ENCODE data around the gene CDC42BPA. TPM values are rescaled to one million over a fixed set of nuclear protein-coding genes. Genes with fewer than 3 reads are reported as not detected.

The CDC42BPA gene
- total and polyA plus RNA-seq, 3 experiments from 2014 or later = 0.42 to 0.72 (median 0.44) TPM

DNA sequence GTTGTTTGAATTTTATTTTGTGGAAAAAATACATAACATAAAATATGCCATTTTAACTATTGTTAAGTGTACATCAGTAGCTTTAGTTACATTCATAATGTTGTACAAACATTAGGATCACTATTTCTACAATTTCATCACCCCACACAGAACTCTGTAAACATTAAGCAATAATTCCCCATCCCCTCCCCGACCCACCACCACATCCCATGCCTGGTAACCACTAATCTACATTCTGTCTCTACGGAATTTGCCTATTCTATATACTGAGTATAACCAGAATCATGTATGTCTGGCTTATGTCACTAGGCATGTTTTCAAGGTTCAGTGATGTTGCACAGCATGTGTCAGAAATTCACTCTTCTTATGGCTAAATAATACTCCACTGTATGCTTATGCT lies 47.7 kb downstream of the CDC42BPA start:
- Mint-ChIP-seq H3K9me3 (peaks cover 0 to 4% (median 2%) of the 10 kb centered on the region in 5 donors), H3K4me1 (no peaks in the 10 kb centered on the region), H3K4me3 (no peak overlapping the region), H3K36me3 (no peaks in the 10 kb centered on the region), H3K27me3 (peaks cover 13 to 40% of the 10 kb centered on the region in 2 donors), H3K27ac (no peak overlapping the region)
- no peaks in the 10 kb centered on the region for H3K4me1 ChIP-seq (ENCODE audit: insufficient read depth, low read length)
- ChIA-PET CTCF (no interaction called here), POLR2A (no interaction called here)
- H3K27me3 ChIP-seq (ENCODE audit: insufficient read depth, low read length, poor library complexity, severe bottlenecking) = no peaks in the 10 kb centered on the region
- no peak for DNase-seq
- H3K27ac ChIP-seq (ENCODE audit: low read depth, low read length) = no peak overlapping the region
- H3K4me3 ChIP-seq (ENCODE audit: low read length) = no peak overlapping the region
- no peaks in the 10 kb centered on the region for H3K36me3 ChIP-seq (ENCODE audit: insufficient read depth, low read length)
- H3K9me3 ChIP-seq (ENCODE audit: low read length) = no peaks in the 10 kb centered on the region

DNA sequence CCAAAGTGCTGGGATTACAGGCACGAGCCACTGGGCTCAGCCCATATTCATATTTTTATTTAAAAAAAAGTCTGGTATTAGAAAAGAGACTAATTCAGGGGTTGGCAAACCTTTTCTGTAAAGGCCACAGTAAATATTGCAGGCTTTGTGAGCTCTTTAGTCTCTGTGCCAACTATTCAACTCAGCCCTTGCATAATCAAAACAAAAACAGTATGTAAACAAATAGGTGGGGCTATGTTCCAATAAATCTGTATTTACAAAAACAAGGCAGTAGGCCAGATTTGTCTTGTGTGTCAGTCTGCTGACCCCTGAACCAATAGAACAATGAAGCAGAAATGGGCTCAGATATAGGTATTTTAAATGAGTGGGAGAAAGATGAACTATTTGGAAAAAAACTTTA lies 49.3 kb downstream of the CDC42BPA start:
- no peaks in the 10 kb centered on the region for H3K36me3 ChIP-seq (ENCODE audit: insufficient read depth, low read length)
- no peak overlapping the region for H3K27ac ChIP-seq (ENCODE audit: low read depth, low read length)
- DNase-seq = no peak
- Mint-ChIP-seq H3K36me3 (no peaks in the 10 kb centered on the region), H3K27me3 (peaks cover 13 to 49% of the 10 kb centered on the region in 2 donors), H3K4me3 (no peak overlapping the region), H3K9me3 (peaks cover 0 to 3% (median 0%) of the 10 kb centered on the region in 5 donors), H3K4me1 (no peaks in the 10 kb centered on the region), H3K27ac (no peak overlapping the region)
- no peaks in the 10 kb centered on the region for H3K4me1 ChIP-seq (ENCODE audit: insufficient read depth, low read length)
- no peak overlapping the region for H3K4me3 ChIP-seq (ENCODE audit: low read length)
- ChIA-PET CTCF (no interaction called here), POLR2A (no interaction called here)
- H3K27me3 ChIP-seq (ENCODE audit: insufficient read depth, low read length, poor library complexity, severe bottlenecking) = no peaks in the 10 kb centered on the region
- H3K9me3 ChIP-seq (ENCODE audit: low read length) = no peaks in the 10 kb centered on the region

GRCh38 chr1:227265891-227266290 lies 52.4 kb downstream of the CDC42BPA start:
- Histone ChIP-seq H3K4me3 (ENCODE audit: low read length) (no peak overlapping the region), H3K4me1 (ENCODE audit: insufficient read depth, low read length) (no peaks in the 10 kb centered on the region), H3K27me3 (ENCODE audit: insufficient read depth, low read length, poor library complexity, severe bottlenecking) (no peaks in the 10 kb centered on the region), H3K36me3 (ENCODE audit: insufficient read depth, low read length) (no peaks in the 10 kb centered on the region), H3K27ac (ENCODE audit: low read depth, low read length) (no peak overlapping the region), H3K9me3 (ENCODE audit: low read length) (no peaks in the 10 kb centered on the region)
- Mint-ChIP-seq H3K9me3 (no peaks in the 10 kb centered on the region), H3K4me1 (no peaks in the 10 kb centered on the region), H3K36me3 (no peaks in the 10 kb centered on the region), H3K27me3 (peaks cover 13 to 48% of the 10 kb centered on the region in 2 donors), H3K27ac (no peak overlapping the region), H3K4me3 (no peak overlapping the region)
- no peak for DNase-seq
- ChIA-PET CTCF (no interaction called here), POLR2A (no interaction called here)

- Histone ChIP-seq H3K9me3 (ENCODE audit: low read length) (no peaks in the 10 kb centered on the region), H3K36me3 (ENCODE audit: insufficient read depth, low read length) (no peaks in the 10 kb centered on the region), H3K27ac (ENCODE audit: low read depth, low read length) (no peak overlapping the region), H3K27me3 (ENCODE audit: insufficient read depth, low read length, poor library complexity, severe bottlenecking) (no peaks in the 10 kb centered on the region), H3K4me1 (ENCODE audit: insufficient read depth, low read length) (no peaks in the 10 kb centered on the region), H3K4me3 (ENCODE audit: low read length) (no peak overlapping the region)
- CTCF ChIA-PET = no interaction called here
- Mint-ChIP-seq H3K36me3 (no peaks in the 10 kb centered on the region), H3K27ac (no peak overlapping the region), H3K27me3 (peaks cover 9 to 40% of the 10 kb centered on the region in 2 donors), H3K4me3 (no peak overlapping the region), H3K4me1 (no peaks in the 10 kb centered on the region), H3K9me3 (no peaks in the 10 kb centered on the region)
- POLR2A ChIA-PET = no interaction called here
- DNase-seq = no peak
Measured at GRCh38 chr1:227263869-227264268, 54.4 kb downstream of the CDC42BPA start.

DNA sequence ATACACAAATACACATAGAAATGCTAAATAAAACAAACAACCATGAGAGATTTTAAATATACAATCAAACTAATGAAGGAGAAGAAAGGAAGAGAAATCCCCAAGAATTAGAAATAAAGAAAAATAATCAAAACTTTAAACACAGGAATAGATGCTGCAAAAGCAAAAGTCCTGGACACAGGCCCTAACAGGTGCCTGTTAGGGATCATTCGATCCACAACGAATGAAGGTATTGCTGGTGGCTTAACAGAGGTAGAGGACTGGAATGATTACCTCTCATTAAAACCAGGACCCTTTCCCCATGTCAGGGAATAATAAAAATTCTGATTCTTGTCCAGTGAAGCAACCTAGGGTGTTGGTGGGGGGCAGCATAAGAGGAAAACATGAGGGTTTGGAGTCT lies 56.8 kb downstream of the CDC42BPA start:
- no peaks in the 10 kb centered on the region for H3K4me1 Mint-ChIP-seq
- no peaks in the 10 kb centered on the region for H3K36me3 Mint-ChIP-seq
- no peak overlapping the region for H3K4me3 Mint-ChIP-seq
- no peaks in the 10 kb centered on the region for H3K9me3 Mint-ChIP-seq
- H3K27ac ChIP-seq (ENCODE audit: low read depth, low read length) = no peak overlapping the region
- peaks cover 3 to 26% of the 10 kb centered on the region in 2 donors for H3K27me3 Mint-ChIP-seq
- no peak for DNase-seq
- no peak overlapping the region for H3K27ac Mint-ChIP-seq
- no peaks in the 10 kb centered on the region for H3K36me3 ChIP-seq (ENCODE audit: insufficient read depth, low read length)
- ChIA-PET POLR2A (no interaction called here), CTCF (no interaction called here)
- H3K4me1 ChIP-seq (ENCODE audit: insufficient read depth, low read length) = no peaks in the 10 kb centered on the region
- H3K27me3 ChIP-seq (ENCODE audit: insufficient read depth, low read length, poor library complexity, severe bottlenecking) = no peaks in the 10 kb centered on the region
- H3K9me3 ChIP-seq (ENCODE audit: low read length) = no peaks in the 10 kb centered on the region
- no peak overlapping the region for H3K4me3 ChIP-seq (ENCODE audit: low read length)

DNA sequence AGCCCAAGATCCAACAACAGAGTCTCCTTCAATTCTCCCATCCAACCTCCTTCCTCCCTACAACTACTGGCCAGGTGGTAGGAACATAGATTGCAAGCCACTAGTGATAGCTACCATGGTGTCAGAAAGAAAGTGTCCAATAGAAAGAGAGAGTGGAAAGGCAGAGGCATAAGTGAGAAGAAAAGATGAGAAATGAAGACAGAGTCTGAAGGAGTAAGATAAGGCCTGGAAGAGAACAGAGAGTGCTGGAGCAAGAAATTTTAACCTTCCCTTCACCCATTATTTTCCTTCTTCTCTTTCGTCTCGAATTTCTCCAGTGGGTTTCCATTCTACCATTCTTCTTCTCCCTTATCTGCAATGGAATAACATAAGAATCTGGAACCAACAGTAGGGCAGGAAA lies 57.9 kb downstream of the CDC42BPA start:
- Mint-ChIP-seq H3K4me1 (no peaks in the 10 kb centered on the region), H3K4me3 (no peak overlapping the region), H3K27me3 (peaks cover 0 to 20% of the 10 kb centered on the region in 2 donors), H3K36me3 (no peaks in the 10 kb centered on the region), H3K9me3 (no peaks in the 10 kb centered on the region), H3K27ac (no peak overlapping the region)
- no peak for DNase-seq
- H3K9me3 ChIP-seq (ENCODE audit: low read length) = no peaks in the 10 kb centered on the region
- H3K27me3 ChIP-seq (ENCODE audit: insufficient read depth, low read length, poor library complexity, severe bottlenecking) = no peaks in the 10 kb centered on the region
- ChIA-PET CTCF (no interaction called here), POLR2A (no interaction called here)
- no peaks in the 10 kb centered on the region for H3K4me1 ChIP-seq (ENCODE audit: insufficient read depth, low read length)
- no peak overlapping the region for H3K4me3 ChIP-seq (ENCODE audit: low read length)
- H3K27ac ChIP-seq (ENCODE audit: low read depth, low read length) = no peak overlapping the region
- H3K36me3 ChIP-seq (ENCODE audit: insufficient read depth, low read length) = no peaks in the 10 kb centered on the region

- CTCF ChIA-PET = interaction anchor here (0.6 to 0.7 kb wide), 2 partner anchors 141 to 1228 kb away, joined by 3 read pairs; no protein-coding TSS in a partner anchor
- POLR2A ChIA-PET = no interaction called here
Measured at GRCh38 chr1:227257964-227258363, 60.3 kb downstream of the CDC42BPA start.

GRCh38 chr1:227255086-227255732 lies 63.1 kb downstream of the CDC42BPA start:
- H3K27me3 Mint-ChIP-seq = peaks cover 11 to 16% of the 10 kb centered on the region in 2 donors
- Histone ChIP-seq H3K4me3 (ENCODE audit: low read length) (no peak overlapping the region), H3K36me3 (ENCODE audit: insufficient read depth, low read length) (no peaks in the 10 kb centered on the region), H3K27me3 (ENCODE audit: insufficient read depth, low read length, poor library complexity, severe bottlenecking) (no peaks in the 10 kb centered on the region), H3K27ac (ENCODE audit: low read depth, low read length) (no peak overlapping the region), H3K9me3 (ENCODE audit: low read length) (no peaks in the 10 kb centered on the region), H3K4me1 (ENCODE audit: insufficient read depth, low read length) (no peaks in the 10 kb centered on the region)
- ChIA-PET CTCF (no interaction called here), POLR2A (no interaction called here)
- no peak overlapping the region for H3K27ac Mint-ChIP-seq
- no peaks in the 10 kb centered on the region for H3K4me1 Mint-ChIP-seq
- DNase-seq = no peak
- H3K9me3 Mint-ChIP-seq = no peaks in the 10 kb centered on the region
- no peaks in the 10 kb centered on the region for H3K36me3 Mint-ChIP-seq
- no peak overlapping the region for H3K4me3 Mint-ChIP-seq

More at GRCh38 chr1:227257964-227258363, 60.3 kb downstream of the CDC42BPA start:
- no peaks in the 10 kb centered on the region for H3K9me3 Mint-ChIP-seq
- no peaks in the 10 kb centered on the region for H3K4me1 Mint-ChIP-seq
- DNase-seq = no peak
- Histone ChIP-seq H3K4me3 (ENCODE audit: low read length) (no peak overlapping the region), H3K27ac (ENCODE audit: low read depth, low read length) (no peak overlapping the region), H3K4me1 (ENCODE audit: insufficient read depth, low read length) (no peaks in the 10 kb centered on the region), H3K27me3 (ENCODE audit: insufficient read depth, low read length, poor library complexity, severe bottlenecking) (no peaks in the 10 kb centered on the region), H3K36me3 (ENCODE audit: insufficient read depth, low read length) (no peaks in the 10 kb centered on the region), H3K9me3 (ENCODE audit: low read length) (no peaks in the 10 kb centered on the region)
- H3K27me3 Mint-ChIP-seq = peaks cover 8% of the 10 kb centered on the region in 2 donors
- no peak overlapping the region for H3K27ac Mint-ChIP-seq
- H3K4me3 Mint-ChIP-seq = no peak overlapping the region
- H3K36me3 Mint-ChIP-seq = no peaks in the 10 kb centered on the region
